Measurements from ENCODE around the gene ANO7. TPM values are rescaled to one million over a fixed set of nuclear protein-coding genes. Genes with fewer than 3 reads are reported as not detected.

The ANO7 gene
- total and polyA plus RNA-seq, 7 donors, result 0.41 to 39.2 (median 3.9) TPM; not detected in 2

DNA sequence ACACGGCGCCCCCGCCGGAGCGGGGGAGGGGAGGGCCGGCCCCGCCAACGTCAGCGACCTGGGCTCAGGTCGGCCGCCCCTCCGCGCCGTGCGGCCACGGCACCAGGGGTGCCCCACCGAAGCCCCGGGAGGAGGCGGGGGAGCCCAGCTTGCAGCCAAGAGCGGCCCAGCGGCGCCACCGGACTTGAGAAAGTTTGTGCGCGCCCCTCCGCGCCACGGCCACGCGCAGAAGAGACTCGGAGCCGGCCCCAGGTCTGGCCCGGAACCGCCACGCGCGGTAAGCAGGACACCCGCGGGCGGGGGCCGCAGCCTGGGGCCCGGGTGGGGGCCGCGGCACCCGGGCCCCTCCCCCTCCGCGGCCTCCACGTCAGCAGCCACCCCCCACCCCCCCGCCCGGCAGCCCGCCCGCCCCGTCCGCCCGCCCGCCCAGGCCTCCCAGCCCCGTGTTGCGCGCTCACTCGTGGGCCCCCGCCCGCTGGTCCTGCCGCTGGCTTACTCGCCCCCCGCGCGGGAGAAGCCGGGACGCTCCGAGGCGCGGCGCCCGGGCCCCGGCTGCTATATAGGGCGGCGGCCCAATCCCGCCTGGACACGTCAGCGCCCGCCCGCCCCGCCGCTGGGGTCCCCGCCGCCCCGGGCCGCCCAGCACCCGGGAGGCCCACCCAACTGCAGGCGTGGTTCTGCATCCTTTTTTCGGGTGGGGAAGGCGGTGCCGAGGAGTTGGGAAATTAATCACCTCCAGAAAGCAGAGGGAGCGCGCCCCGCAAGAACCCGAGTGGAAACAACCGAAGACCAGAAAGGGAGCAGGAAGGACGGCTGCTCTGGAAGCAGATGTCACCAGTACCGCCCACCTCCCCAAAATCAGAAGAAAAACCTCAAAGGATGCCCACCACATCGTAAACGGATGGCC, 84.1 kb downstream of the ANO7 start:
- TF ChIP-seq POLR2AphosphoS5 (IDR thresholded peaks at IDR 0.05), result peak; percentile 67 to 86 (median 80)
- TF ChIP-seq CTCF (IDR thresholded peaks at IDR 0.05), result no peak
- Histone ChIP-seq H3K36me3 (peaks cover 0 to 12% (median 2%) of the 10 kb centered on the region in 4 donors), H3K27me3 (no peaks in the 10 kb centered on the region), H3K9me3 (no peaks in the 10 kb centered on the region), H3K4me3 (peak overlapping the region; percentile 86 to 100 (median 94)), H3K4me1 (peaks cover 0 to 44% (median 31%) of the 10 kb centered on the region in 4 donors), H3K27ac (peak overlapping the region; percentile 97 to 99 (median 98))
- 0 to 1% methylated on average over 102 of the region's 102 CpGs for WGBS, 2 donors
- peak; percentile 92 for DNase-seq
- intact Hi-C loops (cut with DNase I), result loop anchor here (1.0 to 5.0 kb wide), 3 partner anchors 43 to 170 kb away; partner anchors contain the start of genes FARP2, HDLBP, MTERF4 and SEPTIN2

DNA sequence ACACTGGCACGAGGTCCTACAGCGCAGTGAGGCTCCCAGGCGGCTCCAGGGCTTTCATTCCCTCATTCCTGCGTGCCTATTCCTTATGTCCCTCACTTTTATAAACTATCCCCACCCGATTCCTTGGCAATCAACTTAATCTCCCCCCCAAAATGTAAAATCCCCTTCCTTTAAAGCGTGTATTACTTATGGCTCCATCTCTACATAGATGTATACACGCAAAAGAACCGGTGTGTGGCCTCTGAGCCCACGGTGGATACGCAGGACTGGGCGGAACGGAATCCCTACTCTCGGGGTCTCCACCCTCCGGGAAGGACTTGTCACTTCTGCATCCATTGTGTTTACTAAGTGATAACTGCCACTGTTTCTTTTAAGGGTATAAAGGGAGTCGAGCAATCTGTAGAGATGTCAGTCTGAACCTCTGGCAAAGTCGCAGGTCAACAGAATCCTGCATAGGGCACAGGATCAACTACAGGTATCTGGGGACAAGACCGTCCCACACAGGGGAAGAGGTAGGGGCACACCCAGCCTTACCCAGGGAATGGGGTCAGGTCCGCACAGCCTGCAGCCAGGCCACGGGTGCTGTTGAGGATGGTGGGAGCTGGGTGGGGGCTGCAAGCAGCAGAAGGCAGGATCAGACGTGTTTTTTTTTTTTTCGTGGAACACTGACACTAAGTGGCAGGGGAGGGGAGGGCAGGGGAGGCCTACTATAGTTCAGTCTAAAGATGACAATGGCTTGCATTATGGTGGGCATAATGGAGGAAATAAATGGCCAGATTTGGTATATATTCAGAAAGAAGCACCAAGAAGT, 84.9 kb downstream of the ANO7 start:
- Histone ChIP-seq H3K4me3 (peak overlapping the region; percentile 86 to 100 (median 94)), H3K27me3 (no peaks in the 10 kb centered on the region), H3K9me3 (no peaks in the 10 kb centered on the region), H3K27ac (peak overlapping the region; percentile 97 to 99 (median 98)), H3K4me1 (peaks cover 0 to 41% (median 31%) of the 10 kb centered on the region in 4 donors), H3K36me3 (peaks cover 0 to 3% (median under 1%) of the 10 kb centered on the region in 4 donors)
- no peak for TF ChIP-seq CTCF (IDR thresholded peaks at IDR 0.05)
- no peak for TF ChIP-seq POLR2A (IDR thresholded peaks at IDR 0.05)
- TF ChIP-seq EP300 (IDR thresholded peaks at IDR 0.05), result no peak
- no peak for TF ChIP-seq POLR2AphosphoS5 (IDR thresholded peaks at IDR 0.05)
- WGBS, 2 donors, result 55 to 65% methylated on average over 21 of the region's 21 CpGs
- intact Hi-C loops (cut with DNase I), result loop anchor here (2.0 to 5.0 kb wide), 2 partner anchors 83 to 171 kb away; partner anchors contain the start of genes FARP2 and MTERF4
- no peak for DNase-seq

GRCh38 chr2:241274127-241274526, 85.7 kb downstream of the ANO7 start:
- Histone ChIP-seq H3K27ac (peak overlapping the region in 1 of 4 donors; percentile 97), H3K4me1 (peaks cover 0 to 34% (median 27%) of the 10 kb centered on the region in 4 donors), H3K9me3 (no peaks in the 10 kb centered on the region), H3K36me3 (no peaks in the 10 kb centered on the region), H3K4me3 (no peak overlapping the region), H3K27me3 (no peaks in the 10 kb centered on the region)
- 82 to 89% methylated on average over 5 of the region's 5 CpGs for WGBS, 2 donors
- no peak for DNase-seq
- intact Hi-C loops (cut with DNase I), result loop anchor here (5.0 kb wide), 1 partner anchor 172 kb away; the partner anchor contains the start of gene MTERF4
- TF ChIP-seq CTCF (IDR thresholded peaks at IDR 0.05) (no peak), POLR2A (IDR thresholded peaks at IDR 0.05) (no peak), POLR2AphosphoS5 (IDR thresholded peaks at IDR 0.05) (no peak), EP300 (IDR thresholded peaks at IDR 0.05) (no peak)

Other genes starting within 250 kb of the ANO7 start
- 10 to 100 TPM in 3 of 4 donors, 1 to 10 TPM in 1; 8.3 to 37.1 (median 17.0) TPM for gene SNED1, start 190.1 kb upstream of the ANO7 start, total RNA-seq
- 1 to 10 TPM in 2 of 3 donors, under 1 TPM in 1; 0.69 to 6.3 (median 3.0) TPM for gene SNED1, start 190.1 kb upstream of the ANO7 start, polyA plus RNA-seq
- 10 to 100 TPM; 18.9 to 47.9 (median 33.2) TPM for gene MTERF4, start 86.4 kb upstream of the ANO7 start, total RNA-seq
- 10 to 100 TPM; 27.0 to 40.2 (median 29.1) TPM for gene MTERF4, start 86.4 kb upstream of the ANO7 start, polyA plus RNA-seq
- 1 to 10 TPM; 2.8 to 7.7 (median 4.7) TPM for gene PASK, start 39.2 kb upstream of the ANO7 start, total RNA-seq
- gene PASK, start 39.2 kb upstream of the ANO7 start, polyA plus RNA-seq, result 10 to 100 TPM in 1 of 3 donors, 1 to 10 TPM in 2; 1.4 to 16.4 (median 1.8) TPM
- gene PPP1R7, start 38.2 kb upstream of the ANO7 start, total RNA-seq, result 10 to 100 TPM; 41.3 to 63.5 (median 56.8) TPM
- 10 to 100 TPM; 76.3 to 89.7 (median 78.7) TPM for gene PPP1R7, start 38.2 kb upstream of the ANO7 start, polyA plus RNA-seq
- 100 to 1,000 TPM; 201 to 281 (median 247) TPM for gene HDLBP, start 127.0 kb downstream of the ANO7 start, total RNA-seq
- gene HDLBP, start 127.0 kb downstream of the ANO7 start, polyA plus RNA-seq, result 100 to 1,000 TPM; 115 to 182 (median 117) TPM
- gene SEPTIN2, start 127.2 kb downstream of the ANO7 start, total RNA-seq, result 100 to 1,000 TPM; 245 to 295 (median 286) TPM
- 100 to 1,000 TPM; 135 to 178 (median 166) TPM for gene SEPTIN2, start 127.2 kb downstream of the ANO7 start, polyA plus RNA-seq
- 10 to 100 TPM; 19.3 to 32.6 (median 28.1) TPM for gene FARP2, start 167.6 kb downstream of the ANO7 start, total RNA-seq
- 10 to 100 TPM; 24.0 to 41.6 (median 33.0) TPM for gene FARP2, start 167.6 kb downstream of the ANO7 start, polyA plus RNA-seq

All from sigmoid colon (tissue), 7 donors.